Measurements from ENCODE around the gene CPEB4. TPM values are rescaled to one million over a fixed set of nuclear protein-coding genes. Genes with fewer than 3 reads are reported as not detected.

CPEB4 gene
- total RNA-seq, 1 experiment from 2014 or later, result 11.1 TPM

GRCh38 chr5:173884402-173885053 lies 3.6 kb upstream of the CPEB4 start:
- DNase-seq (ENCODE audit: low read depth), result no peak

GRCh38 chr5:173885054-173885443 lies 3.1 kb upstream of the CPEB4 start:
- no peak for DNase-seq (ENCODE audit: low read depth)

DNA sequence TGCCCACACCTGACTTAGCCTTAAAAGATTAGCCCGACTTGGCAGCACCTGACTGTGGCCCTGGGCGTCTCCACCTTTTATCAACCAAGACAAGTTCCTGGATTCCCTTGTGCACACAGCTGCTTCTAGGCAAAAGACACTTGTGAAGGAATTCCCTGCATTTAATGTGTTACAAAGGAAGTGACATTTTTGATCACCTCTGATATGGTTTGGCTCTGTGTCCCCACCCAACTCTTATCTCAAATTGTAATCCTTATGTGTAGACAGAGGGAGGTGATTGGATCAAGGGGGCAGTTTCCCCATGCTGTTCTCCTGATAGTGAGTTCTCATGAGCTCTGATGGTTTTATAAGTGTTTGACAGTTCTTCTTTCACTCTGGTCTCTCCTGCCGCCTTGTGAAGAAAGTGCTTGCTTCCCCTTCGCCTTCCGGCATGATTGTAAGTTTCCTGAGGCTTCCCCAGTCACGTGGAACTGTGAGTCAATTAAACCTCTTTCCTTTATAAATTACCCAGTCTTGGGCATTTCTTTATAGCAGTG lies 2.6 kb upstream of the CPEB4 start:
- DNase-seq (ENCODE audit: low read depth), result no peak

DNA sequence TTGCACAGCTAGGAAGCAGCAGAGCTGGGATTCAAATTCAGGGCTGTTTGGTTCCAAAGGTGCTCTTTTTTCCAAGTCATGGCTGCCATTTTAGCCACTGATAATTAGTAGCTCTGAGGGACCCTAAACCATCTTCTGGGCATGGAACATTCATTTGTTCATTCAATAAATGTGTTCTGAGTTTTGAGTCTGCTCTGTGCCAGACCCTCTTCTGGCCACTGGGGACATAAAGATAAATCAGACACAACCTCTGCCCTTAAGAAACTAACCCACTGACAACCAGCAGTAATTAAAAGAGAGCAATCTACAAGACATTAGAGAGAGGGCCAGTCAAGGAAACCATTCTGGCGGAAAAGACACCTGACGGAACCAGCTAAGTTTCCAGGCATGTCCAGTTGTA lies 2.0 kb upstream of the CPEB4 start:
- DNase-seq (ENCODE audit: low read depth), result no peak

DNA sequence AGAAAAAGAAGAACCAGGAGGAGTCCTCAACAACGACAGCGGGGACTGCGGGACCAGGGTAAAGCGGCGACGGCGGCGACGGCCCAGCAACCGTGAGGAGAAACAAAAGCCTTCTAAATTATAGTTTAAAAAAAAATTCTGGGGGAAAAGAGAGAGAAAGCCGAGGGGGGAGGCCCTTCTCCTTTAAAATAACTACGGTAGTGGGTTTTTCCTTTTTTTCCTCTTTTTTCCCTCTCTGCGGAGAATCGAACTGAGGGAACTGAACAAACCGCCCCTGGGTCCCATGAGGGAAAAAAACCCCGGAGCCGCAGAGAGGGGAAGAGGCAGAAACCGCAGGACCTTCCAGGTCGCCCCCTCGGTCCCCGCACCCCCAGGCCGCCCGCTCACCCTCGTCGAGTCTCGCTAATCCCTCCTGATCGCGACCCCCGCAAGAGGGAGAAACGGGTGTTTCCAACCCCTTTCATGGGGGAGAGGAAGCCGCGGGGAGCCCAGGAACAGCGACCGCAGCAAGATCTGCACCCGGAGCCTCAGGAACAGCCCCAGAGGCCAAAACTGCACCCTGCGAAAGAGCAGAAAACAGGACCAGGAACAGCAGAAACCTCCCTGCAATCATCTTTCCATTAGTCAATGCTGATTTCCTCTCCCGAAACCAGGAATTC lies 453 bp downstream of the CPEB4 start:
- no peak for DNase-seq (ENCODE audit: low read depth)

DNA sequence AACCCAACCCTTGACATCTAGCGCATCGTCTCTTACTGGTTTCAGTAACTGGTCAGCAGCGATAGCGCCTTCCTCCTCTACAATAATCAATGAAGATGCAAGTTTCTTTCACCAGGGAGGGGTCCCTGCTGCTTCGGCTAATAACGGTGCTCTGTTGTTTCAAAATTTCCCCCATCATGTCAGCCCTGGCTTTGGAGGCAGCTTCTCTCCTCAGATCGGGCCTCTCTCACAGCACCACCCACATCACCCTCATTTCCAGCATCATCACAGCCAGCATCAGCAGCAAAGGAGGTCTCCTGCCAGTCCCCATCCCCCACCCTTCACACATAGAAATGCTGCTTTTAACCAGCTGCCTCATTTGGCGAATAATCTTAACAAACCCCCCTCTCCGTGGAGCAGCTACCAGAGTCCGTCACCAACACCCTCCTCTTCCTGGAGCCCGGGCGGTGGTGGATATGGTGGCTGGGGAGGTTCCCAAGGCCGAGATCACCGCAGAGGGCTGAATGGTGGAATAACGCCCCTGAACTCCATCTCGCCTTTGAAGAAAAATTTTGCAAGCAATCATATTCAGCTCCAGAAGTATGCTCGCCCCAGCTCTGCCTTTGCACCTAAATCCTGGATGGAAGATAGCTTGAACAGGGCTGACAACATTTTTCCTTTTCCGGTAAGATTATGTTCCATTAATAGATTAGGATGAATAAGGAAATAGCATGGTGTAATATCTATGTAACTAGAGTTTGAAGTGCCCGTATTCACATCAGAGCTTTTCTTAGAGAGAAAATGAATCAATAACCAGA lies 2.2 kb downstream of the CPEB4 start:
- DNase-seq (ENCODE audit: low read depth), result peak; percentile 23

DNA sequence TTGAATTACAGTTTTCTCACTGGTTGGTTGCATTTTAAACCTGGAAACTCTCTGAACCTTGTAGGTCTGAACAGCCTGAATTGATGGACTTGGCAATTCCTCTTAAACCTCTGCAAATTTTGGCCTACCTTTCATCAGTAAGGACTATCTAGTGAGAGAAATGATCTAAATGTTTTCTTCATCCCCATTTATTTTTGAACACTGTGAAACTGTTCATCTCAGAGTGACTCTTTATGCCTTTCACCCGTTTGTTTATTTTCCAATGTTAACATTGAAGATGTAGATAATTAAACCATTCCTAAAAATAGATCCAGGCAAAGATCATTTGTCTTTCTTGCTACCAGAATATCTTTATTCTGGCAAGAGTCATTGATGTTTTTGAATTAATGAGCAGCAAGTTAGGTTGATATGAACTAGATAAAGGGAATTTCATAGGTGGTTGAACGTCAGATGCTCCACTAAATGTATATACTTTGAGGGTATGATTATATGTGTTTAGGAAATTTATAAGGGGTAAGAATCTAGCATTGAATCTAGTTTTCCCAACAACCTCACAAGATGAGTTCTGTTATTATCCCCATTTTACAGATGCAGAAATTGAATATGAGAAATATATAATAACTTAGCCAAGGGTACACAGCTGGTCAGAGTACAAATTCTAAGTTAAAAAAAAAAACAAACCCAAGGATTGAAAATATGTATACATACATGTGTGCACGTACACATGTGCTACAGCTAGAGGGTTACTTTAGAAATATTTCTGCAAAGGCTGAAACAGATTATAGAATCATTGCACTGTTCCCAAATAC lies 3.4 kb downstream of the CPEB4 start:
- DNase-seq (ENCODE audit: low read depth), result no peak

DNA sequence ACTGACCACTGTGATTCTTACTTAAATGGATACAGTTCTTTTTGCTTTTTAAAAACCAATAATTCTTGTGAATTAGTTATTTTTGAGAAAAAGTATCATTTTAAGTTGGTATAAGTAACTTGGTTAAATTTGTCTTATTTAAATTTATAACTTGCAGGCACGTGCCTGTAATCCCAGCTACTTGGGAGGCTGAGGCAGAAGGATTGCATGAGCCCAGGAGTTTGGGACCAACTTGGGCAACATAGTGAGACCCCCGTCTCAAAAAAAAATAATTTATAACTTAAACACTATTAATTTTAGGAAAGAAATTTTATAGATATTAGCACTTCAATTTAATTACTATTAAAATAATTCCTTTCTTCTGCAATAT lies 5.0 kb downstream of the CPEB4 start:
- no peak for DNase-seq (ENCODE audit: low read depth)

DNA sequence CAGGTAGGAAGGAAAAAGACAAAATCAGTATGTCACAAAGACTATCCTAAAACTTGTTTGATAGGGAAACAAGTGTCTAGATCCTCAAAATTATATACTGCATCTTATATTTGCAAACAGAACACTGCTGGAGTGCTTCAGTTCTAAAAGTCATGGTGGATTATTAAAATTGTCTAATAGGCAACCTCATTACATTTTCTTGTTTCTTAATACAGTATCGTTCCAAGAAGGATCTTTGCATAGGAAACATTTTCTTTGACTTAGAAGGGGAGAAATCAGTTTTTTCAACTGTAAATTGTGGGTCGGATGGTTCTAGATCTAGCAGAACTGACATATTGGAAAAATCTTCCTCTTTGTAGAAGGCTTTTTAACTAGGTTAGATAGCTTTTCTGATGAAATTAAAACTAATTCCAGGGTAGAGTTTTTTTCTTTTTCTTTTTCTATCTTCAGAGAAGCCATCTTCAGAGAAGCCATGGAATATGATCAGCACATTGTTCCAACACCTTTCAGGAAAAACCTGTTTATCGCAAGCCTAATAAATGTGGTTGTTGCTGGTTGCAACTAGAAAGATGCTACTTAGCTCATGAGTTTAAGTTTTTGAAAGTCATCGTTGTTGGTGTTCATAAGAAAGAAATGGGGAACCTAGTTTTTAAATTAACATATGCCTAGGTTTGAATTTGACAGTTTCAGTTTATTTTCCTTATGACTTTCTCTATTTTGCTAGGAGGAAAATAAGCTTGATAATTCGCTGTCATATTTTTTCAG lies 7.4 kb downstream of the CPEB4 start:
- DNase-seq (ENCODE audit: low read depth), result no peak

- DNase-seq (ENCODE audit: low read depth), result no peak
Observed at GRCh38 chr5:173896631-173897030, 8.5 kb downstream of the CPEB4 start.

DNA sequence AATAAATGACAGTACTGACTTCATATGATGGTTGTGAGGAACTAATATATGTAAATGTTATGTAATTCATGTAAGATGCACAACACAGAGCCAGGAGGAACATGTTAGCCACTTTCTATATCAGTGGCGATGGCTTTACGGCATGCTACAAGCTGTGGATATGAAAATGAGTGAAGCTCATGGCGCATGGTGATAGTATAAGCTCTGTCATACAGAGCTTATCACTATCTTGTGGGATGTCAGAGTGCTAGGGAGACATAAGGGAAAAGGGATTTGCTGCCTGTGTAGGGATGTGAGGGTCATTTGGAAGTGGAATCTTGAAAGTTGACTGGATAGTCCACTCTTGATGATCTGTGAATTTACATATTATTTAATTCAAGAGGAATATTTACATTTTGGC lies 13.6 kb downstream of the CPEB4 start:
- DNase-seq (ENCODE audit: low read depth), result no peak

GRCh38 chr5:173902334-173902733 lies 14.2 kb downstream of the CPEB4 start:
- no peak for DNase-seq (ENCODE audit: low read depth)

DNA sequence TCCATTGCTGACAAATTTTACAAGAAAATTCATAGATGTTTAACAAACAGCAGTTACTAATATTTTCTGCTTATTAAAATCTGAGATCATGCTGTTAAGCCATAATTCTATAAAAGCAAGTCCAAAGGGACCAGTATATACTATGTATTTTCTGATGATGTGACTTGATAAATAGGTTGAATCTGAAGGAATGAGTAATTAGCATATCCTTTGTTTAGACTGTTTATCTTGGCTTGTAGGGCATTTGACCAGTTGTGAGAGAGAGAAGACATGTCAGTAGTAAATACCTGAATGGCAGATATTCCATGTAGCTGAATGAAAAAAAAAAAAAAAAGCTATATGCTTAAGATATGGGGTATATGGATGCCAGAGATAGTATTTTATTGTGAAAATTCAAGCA lies 14.6 kb downstream of the CPEB4 start:
- DNase-seq (ENCODE audit: low read depth), result no peak

GRCh38 chr5:173903396-173904140 lies 15.4 kb downstream of the CPEB4 start:
- no peak for DNase-seq (ENCODE audit: low read depth)

DNA sequence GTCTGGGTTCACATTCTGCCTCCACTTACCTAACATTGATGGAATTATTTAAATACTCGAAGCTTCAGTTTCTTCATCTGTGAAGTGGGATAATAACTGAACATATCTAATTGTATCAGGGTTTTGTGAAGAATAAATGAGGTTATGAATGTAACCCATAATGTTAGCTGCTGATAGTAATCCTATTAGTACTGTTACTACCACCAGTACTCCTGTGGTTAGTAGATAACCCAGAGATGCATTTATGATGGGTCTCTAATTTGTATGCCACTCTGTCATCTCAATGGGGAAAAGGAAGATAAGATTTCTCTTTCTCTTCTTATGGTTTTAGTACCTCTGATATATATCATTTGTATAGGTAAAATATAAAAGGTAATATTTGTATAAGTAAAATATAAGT lies 16.0 kb downstream of the CPEB4 start:
- no peak for DNase-seq (ENCODE audit: low read depth)

- DNase-seq (ENCODE audit: low read depth), result no peak
Observed at GRCh38 chr5:173907284-173907683, 19.1 kb downstream of the CPEB4 start.

- peak; percentile 48 for DNase-seq (ENCODE audit: low read depth)
Observed at GRCh38 chr5:173907686-173908371, 19.7 kb downstream of the CPEB4 start.

- no peak for DNase-seq (ENCODE audit: low read depth)
Observed at GRCh38 chr5:173909199-173909598, 21.1 kb downstream of the CPEB4 start.

GRCh38 chr5:173910215-173910614 lies 22.1 kb downstream of the CPEB4 start:
- DNase-seq (ENCODE audit: low read depth), result no peak
